GM21528 (cell line): ENCODE results near the gene SEMA3E.
"Not testable (repeated sequence)": the region's sequence is repeated elsewhere in the genome, so short reads cannot be mapped to it uniquely, and the experiment has no call there.

ENCODE experiments used
- ATAC-seq: cut with Tn5 transposase; IDR thresholded peaks from one replicate; pipeline ENCODE4 v1.9.1; 2021; ENCODE audit warnings: mild to moderate bottlenecking, moderate library complexity; ENCODE audit not compliant: unreplicated experiment, low FRiP score

The SEMA3E gene

GRCh38 chr7:83562960-83563359 is 86.0 kb downstream of the SEMA3E start:
- ATAC-seq: no peak

GRCh38 chr7:83562289-83562688 is 86.7 kb downstream of the SEMA3E start:
- no peak for ATAC-seq

DNA sequence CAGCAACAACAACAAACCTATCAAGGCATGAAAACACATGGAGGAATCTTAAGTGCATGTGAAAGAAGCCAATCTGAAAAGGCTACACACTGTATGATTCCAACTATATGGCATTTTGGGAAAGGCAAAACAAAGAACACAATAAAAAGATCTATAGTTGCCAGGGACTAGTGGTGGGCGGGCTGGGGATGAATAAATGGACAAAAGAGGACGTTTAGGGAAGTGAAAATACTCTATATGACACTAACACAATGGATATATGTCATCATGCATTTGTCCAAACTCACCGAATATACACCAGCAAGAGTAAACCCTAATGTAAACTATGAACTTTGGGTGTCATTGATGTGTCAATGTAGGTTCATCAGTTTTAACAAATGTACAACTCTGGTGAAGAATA is 89.1 kb downstream of the SEMA3E start:
- ATAC-seq: no peak

GRCh38 chr7:83552556-83552955 is 96.4 kb downstream of the SEMA3E start:
- ATAC-seq: not testable (repeated sequence)

DNA sequence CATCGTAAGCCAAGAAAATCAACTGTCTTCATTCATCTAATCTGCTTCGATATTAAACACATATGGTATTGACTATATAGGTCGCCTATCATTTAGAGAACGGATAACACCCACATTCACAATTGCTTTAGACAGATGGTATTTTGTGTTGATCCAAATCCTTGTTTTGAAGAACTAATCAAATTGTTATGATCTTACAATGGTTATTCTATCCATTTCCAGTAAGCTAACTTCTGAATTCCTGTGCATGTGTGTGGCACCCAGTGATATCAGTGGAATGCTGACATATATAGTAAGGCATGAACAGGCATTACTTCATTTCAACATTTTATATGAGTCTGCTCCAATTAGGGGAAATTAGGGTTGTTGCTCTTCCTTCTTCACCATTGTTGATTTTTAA is 98.8 kb downstream of the SEMA3E start:
- no peak for ATAC-seq

DNA sequence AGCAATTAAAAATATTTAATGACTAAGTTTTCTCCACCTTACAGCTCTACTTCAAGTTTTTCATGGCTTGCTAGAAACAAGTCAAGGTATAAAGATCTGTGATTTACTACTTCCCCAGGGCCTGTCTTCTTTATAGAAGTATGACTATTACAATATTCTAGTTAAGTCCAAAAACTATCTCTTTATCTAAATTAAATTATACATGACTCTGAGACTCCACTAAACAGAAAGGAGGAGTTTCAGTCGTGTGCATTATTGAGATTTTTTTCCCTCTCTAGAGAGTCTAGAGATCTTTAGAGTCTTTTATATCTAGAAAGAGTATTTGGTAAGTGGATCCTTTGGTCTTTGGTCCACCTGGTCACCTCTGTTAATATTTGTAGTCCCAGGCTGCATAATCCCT is 100.7 kb downstream of the SEMA3E start:
- ATAC-seq: no peak

- peak; percentile 71 for ATAC-seq
These were observed 101.4 kb downstream of the SEMA3E start for GRCh38 chr7:83547526-83547925.

DNA sequence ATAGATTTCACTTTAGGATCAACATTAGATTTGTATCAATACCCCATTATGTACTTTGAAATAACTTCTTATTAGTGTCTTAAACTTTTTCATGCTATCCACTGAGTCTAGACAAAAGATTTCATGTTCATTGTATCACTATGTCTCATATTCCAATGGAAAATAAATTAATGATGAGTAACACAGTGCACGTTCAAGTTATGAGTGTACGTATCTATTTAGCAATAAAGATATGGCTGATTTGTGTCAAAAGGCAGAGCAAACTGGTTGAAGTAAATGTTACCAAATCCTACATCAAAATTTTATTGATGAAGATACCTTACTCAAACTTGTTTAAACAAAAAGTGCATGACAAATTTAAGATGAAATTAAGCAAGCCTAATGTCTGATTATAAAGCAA is 102.4 kb downstream of the SEMA3E start:
- ATAC-seq: no peak

- ATAC-seq: no peak
These were observed 107.6 kb downstream of the SEMA3E start for GRCh38 chr7:83541187-83541960.

DNA sequence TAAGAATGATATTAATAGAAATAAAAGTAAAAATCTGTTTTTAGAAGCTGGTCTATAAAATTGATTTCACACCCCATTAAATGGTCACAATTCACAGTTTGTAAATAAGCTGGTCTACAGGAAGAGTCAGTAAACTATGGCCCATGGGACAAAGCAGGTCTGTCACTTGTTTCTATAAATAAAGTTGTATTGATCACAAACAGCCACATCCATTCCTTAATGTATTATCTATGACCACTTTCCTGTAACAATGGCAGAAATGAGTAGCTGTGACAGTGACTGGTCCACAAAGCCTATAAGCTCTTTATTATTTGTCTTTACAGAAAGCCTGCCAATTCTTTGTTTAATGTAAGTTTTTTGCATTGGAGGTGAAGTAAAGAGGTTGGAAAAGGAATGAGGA is 114.5 kb downstream of the SEMA3E start:
- no peak for ATAC-seq

DNA sequence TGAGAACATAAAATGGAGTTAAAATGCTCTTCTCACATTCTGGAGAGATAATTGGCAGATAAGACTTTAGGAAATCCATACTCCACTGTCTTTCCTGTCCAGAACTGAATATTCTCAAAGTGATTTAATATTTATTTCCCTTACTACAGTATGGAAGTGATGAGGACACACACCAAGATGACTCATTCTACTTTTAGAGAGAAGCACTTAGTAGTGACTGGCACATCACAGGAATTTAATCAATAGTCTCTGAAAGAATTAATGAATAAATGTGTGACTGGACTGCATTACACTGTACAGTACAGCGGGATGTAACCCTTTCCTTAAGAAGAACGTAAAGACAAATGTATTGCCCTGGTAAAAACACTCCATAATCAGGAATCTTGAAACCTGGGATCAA is 116.7 kb downstream of the SEMA3E start:
- no peak for ATAC-seq

- no peak for ATAC-seq
These were observed 117.2 kb downstream of the SEMA3E start for GRCh38 chr7:83531766-83532165.

- no peak for ATAC-seq
These were observed 120.0 kb downstream of the SEMA3E start for GRCh38 chr7:83528925-83529423.

DNA sequence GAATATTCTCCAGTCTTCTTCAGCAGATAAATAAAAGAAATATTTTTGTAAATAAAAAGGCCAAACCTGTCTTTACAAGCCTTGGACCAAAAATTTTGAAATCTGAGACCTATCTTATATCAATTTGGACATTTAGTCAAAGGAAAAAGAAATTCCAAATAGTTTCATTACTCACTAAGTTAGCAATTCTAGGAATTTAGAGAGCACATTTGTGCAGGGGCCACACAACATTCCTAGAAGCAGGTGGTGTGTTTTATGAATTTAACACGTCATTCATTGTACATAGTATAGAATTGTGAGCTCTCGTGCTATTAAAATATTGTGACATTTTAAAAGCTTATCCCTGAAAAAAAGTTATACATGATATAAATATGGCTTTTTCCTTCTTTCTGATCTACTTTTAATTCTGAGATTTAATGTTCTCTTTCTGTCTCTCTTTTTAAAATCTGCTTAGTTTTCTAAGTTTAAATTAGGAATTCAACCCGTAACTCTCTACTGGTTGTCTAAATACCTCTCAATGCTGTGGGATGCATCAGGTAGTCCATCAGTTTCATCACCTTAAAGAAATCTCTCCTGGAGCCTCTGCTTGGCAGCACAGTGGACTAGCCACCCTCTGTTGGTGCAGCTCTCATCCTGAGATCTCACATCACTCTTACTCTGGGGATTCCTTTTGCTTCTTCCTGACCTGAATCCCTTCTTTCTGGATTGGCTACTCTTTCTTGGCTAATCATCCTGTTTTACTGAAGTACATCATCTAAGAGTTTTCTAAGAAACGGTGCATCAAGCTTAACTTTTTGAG is 124.5 kb downstream of the SEMA3E start:
- ATAC-seq: no peak

DNA sequence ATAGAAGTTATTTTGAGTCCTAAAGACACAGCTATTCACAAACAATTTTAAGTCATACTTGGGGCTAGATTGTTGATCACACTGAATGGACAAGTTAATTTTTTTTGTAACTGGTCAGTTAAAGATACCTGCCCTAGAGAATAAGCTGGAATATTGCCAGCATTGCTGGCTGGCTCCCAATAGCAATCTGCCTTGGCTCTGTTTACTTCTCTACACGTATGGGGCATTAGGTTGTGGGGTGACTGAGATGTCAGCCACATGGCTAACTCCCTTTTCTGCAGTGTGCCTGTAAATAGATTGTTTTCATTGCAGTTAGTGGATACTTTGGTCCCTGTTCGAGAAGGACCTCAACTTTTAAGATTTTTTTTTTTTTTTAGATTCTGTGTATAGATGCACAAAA is 128.2 kb downstream of the SEMA3E start:
- no peak for ATAC-seq

GRCh38 chr7:83519240-83519639 is 129.7 kb downstream of the SEMA3E start:
- ATAC-seq: no peak

- no peak for ATAC-seq
These were observed 131.8 kb downstream of the SEMA3E start for GRCh38 chr7:83517035-83517700.

DNA sequence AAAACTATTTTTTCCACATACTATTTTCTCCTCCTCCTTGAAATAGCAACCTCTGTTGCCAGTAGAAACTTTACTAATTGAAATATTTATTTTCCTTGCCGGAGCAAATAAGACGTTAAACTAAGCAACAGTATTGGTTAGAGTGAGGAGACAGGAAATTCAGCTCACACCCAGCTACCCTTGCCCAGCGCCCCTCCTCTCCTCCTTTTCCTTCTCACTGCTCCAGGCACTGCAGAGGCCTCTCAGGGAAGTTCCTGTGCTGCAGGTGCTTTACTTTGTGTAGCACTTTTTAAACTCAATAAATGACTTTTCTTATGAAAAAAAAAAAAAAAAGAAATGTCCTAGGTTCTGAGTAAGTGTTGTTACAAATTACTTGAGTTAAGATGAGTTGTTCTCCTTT is 134.0 kb downstream of the SEMA3E start:
- no peak for ATAC-seq

DNA sequence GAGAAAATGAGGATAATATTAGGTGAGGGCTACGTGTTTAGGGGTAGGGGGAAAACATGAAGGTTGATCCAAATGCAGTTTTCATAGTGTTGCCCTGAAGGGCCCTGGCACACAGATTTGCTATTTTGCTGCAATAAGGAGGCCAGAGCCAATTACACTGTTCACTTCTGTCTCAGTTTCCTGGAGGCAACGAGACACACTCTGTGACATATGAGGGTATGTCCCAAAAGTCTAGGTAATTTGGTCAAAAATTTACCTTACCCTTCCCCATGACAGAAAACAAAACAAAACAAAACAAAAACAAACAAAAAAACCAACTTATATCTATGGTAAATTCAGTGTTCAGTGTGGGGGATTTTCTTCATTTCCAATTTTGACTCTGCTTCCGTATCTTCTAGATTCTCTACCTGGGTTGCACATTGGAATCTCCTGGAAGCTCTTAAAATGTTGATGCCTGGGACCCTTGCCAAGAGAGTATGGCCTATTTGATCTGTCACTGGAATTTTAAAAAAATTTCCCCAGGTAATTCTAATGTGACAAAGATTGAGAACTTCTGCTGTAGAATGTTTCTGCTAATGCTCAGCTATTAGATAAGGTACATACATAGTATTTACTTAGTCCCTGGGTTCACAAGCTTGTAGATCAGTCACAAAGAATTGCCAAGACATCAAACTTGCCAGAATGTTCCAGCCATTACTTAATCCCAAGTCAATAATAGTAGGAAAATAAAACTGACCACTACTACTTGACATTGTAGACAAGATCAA is 139.5 kb downstream of the SEMA3E start:
- no peak for ATAC-seq

- ATAC-seq: no peak
These were observed 144.6 kb downstream of the SEMA3E start for GRCh38 chr7:83504330-83504729.
